Amniotic epithelial cell (primary cell): ENCODE measurements around the gene CUEDC1.
"Not testable (repeated sequence)": the region's sequence is repeated elsewhere in the genome, so short reads cannot be mapped to it uniquely, and the experiment has no call there.

ENCODE experiments used
- DNase-seq: peaks from one replicate; pipeline ENCODE4 v3.0.0-alpha.2; 2010; ENCODE audit warnings: low read depth

Gene CUEDC1

GRCh38 chr17:57939797-57940196 lies 15.4 kb downstream of the CUEDC1 start:
- no peak for DNase-seq

GRCh38 chr17:57938061-57938502 lies 17.1 kb downstream of the CUEDC1 start:
- DNase-seq: no peak

- no peak for DNase-seq
Measured at GRCh38 chr17:57937492-57937891, 17.7 kb downstream of the CUEDC1 start.

- DNase-seq: peak; percentile 70
Measured at GRCh38 chr17:57935833-57936807, 19.1 kb downstream of the CUEDC1 start.

GRCh38 chr17:57931488-57932137 lies 23.6 kb downstream of the CUEDC1 start:
- DNase-seq: no peak

- no peak for DNase-seq
Measured at GRCh38 chr17:57930239-57930638, 25.0 kb downstream of the CUEDC1 start.

- no peak for DNase-seq
Measured at GRCh38 chr17:57929386-57929785, 25.8 kb downstream of the CUEDC1 start.

GRCh38 chr17:57928928-57929327 lies 26.3 kb downstream of the CUEDC1 start:
- no peak for DNase-seq

- no peak for DNase-seq
Measured at GRCh38 chr17:57927048-57927723, 28.0 kb downstream of the CUEDC1 start.

GRCh38 chr17:57926723-57927047 lies 28.5 kb downstream of the CUEDC1 start:
- DNase-seq: no peak

GRCh38 chr17:57925361-57925990 lies 29.7 kb downstream of the CUEDC1 start:
- no peak for DNase-seq

- no peak for DNase-seq
Measured at GRCh38 chr17:57924677-57925076, 30.5 kb downstream of the CUEDC1 start.

GRCh38 chr17:57923182-57923872 lies 31.9 kb downstream of the CUEDC1 start:
- DNase-seq: no peak

- not testable (repeated sequence) for DNase-seq
Measured at GRCh38 chr17:57922745-57923144, 32.5 kb downstream of the CUEDC1 start.

- DNase-seq: peak; percentile 64
Measured at GRCh38 chr17:57920916-57921703, 34.1 kb downstream of the CUEDC1 start.

- DNase-seq: no peak
Measured at GRCh38 chr17:57919918-57920317, 35.3 kb downstream of the CUEDC1 start.

GRCh38 chr17:57918017-57918895 lies 37.0 kb downstream of the CUEDC1 start:
- DNase-seq: no peak

GRCh38 chr17:57916925-57917858 lies 38.0 kb downstream of the CUEDC1 start:
- DNase-seq: no peak
